GM12878 (cell line): ENCODE measurements around the gene PRX. TPM values are rescaled to one million over a fixed set of nuclear protein-coding genes. Genes with fewer than 3 reads are reported as not detected.

Source experiments
- ATAC-seq: fragments of 200-7000 bp; cut with Tn5 transposase; 3 replicates; pipeline ENCODE4 v1.9.1; 2020; ENCODE audit warnings: mild to moderate bottlenecking, moderate library complexity
- BruUV-seq: library from RNA; stranded (reverse); fragments of 400-500 nt; replicated peaks from 2 replicates; lab custom pipeline; 2021; lab: Mats Ljungman, UMichigan
- CTCF ChIA-PET: fragments of 300-600 bp; sonication (Branson Sonifier 250); formaldehyde crosslinking; extraction: SDS; loops from one replicate; lab custom pipeline; 2021; ENCODE audit warnings: inconsistent platforms; lab: Yijun Ruan, JAX
- POLR2A ChIA-PET: fragments of 350-600 bp; formaldehyde crosslinking; extraction: SDS; loops from one replicate; lab custom pipeline; 2021; ENCODE audit warnings: inconsistent platforms; lab: Charles Lee
- RAD21 ChIA-PET: fragments of 300-600 bp; sonication (Branson Sonifier 250); formaldehyde crosslinking; loops from one replicate; lab custom pipeline; 2023; ENCODE audit warnings: antibody characterized with exemption; ENCODE audit not compliant: unreplicated experiment; lab: Charles Lee
- SMC1A ChIA-PET: fragments of 300-600 bp; sonication (Branson Sonifier 250); formaldehyde crosslinking; loops from one replicate; lab custom pipeline; 2023; ENCODE audit not compliant: unreplicated experiment, uncharacterized antibody; lab: Charles Lee
- DNase-seq: peaks from one replicate; pipeline ENCODE4 v3.0.0-alpha.2; 2011; ENCODE audit warnings: low read depth, low spot score
- FAIRE-seq: peaks from 3 replicates; lab custom pipeline; 2011; peaks lifted over from hg19 to GRCh38; lab: Jason Lieb, UNC
- H2AFZ ChIP-seq: 2 replicates; pipeline ENCODE4 v1.6.0; 2011; ENCODE audit warnings: low read depth, low read length, control low read depth; ENCODE audit not compliant: control insufficient read depth
- H3K27ac ChIP-seq: 2 replicates; pipeline ENCODE4 v1.5.1; 2011; ENCODE audit warnings: control low read depth; ENCODE audit not compliant: control insufficient read depth, insufficient read depth
- H3K27me3 ChIP-seq, 2 experiments: replicated peaks in 1 of 2; 2 replicates each; pipeline versions ENCODE4 v1.6.0 to v1.6.1; 2011; ENCODE audit warnings: low read length in 1 of 2; ENCODE audit not compliant: control insufficient read depth in 2 of 2, insufficient read depth in 2 of 2
- H3K36me3 ChIP-seq, 2 experiments: 2 replicates each; pipeline ENCODE4 v1.5.1; 2011; ENCODE audit warnings: low read length in 1 of 2; ENCODE audit not compliant: control insufficient read depth in 2 of 2, insufficient read depth in 2 of 2
- H3K4me1 ChIP-seq: 2 replicates; pipeline ENCODE4 v1.6.1; 2011; ENCODE audit warnings: mild to moderate bottlenecking, low read length, moderate library complexity, mixed read lengths; ENCODE audit not compliant: control insufficient read depth, insufficient read depth
- H3K4me2 ChIP-seq: 2 replicates; pipeline ENCODE4 v1.6.0; 2011; ENCODE audit warnings: control low read depth; ENCODE audit not compliant: control insufficient read depth, insufficient read depth
- H3K4me3 ChIP-seq: fragments of 200-600 bp; sonication (generic); 2 replicates; pipeline ENCODE4 v1.5.1; 2016
- H3K79me2 ChIP-seq: 2 replicates; pipeline ENCODE4 v1.6.0; 2011; ENCODE audit warnings: low read length; ENCODE audit not compliant: control insufficient read depth, insufficient read depth
- H3K9ac ChIP-seq: 2 replicates; pipeline ENCODE4 v1.8.0; 2011; ENCODE audit warnings: low read length, control low read depth, mixed read lengths; ENCODE audit not compliant: control insufficient read depth, insufficient read depth
- H3K9me3 ChIP-seq: replicated peaks from 3 replicates; pipeline ENCODE4 v1.5.1; 2011; ENCODE audit warnings: mild to moderate bottlenecking, low read length; ENCODE audit not compliant: control insufficient read depth, insufficient read depth
- H4K20me1 ChIP-seq: 2 replicates; pipeline ENCODE4 v1.6.0; 2011; ENCODE audit not compliant: control insufficient read depth, insufficient read depth
- CBX3 ChIP-seq: fragments of 200-600 bp; sonication (generic); IDR thresholded peaks from 2 replicates; pipeline ENCODE4 v1.6.1; 2016; ENCODE audit warnings: low read depth, borderline replicate concordance
- ETV6 ChIP-seq, 2 experiments: fragments of 450-650 bp in 1 of 2; IDR thresholded peaks in 1 of 2; conservative IDR thresholded peaks in 1 of 2; 2 replicates each; pipeline ENCODE4 v1.6.1; 2014; ENCODE audit warnings: antibody characterized with exemption in 1 of 2, borderline replicate concordance in 1 of 2, low read depth in 1 of 2, mild to moderate bottlenecking in 1 of 2, moderate library complexity in 1 of 2
- EZH2 ChIP-seq: IDR thresholded peaks from 2 replicates; pipeline ENCODE4 v1.6.1; 2012; ENCODE audit warnings: low read depth, mild to moderate bottlenecking, control low read depth, inconsistent platforms, low read length, borderline replicate concordance; ENCODE audit not compliant: control insufficient read depth
- HCFC1 ChIP-seq: fragments of 150-350 bp; IDR thresholded peaks from 2 replicates; pipeline ENCODE4 v1.6.1; 2014; ENCODE audit warnings: low read length
- JUNB ChIP-seq: IDR thresholded peaks from 2 replicates; pipeline ENCODE4 v1.6.1; 2016; ENCODE audit warnings: antibody characterized with exemption, mild to moderate bottlenecking
- KAT2A ChIP-seq: conservative IDR thresholded peaks from 2 replicates; pipeline ENCODE4 v1.6.1; 2011; ENCODE audit warnings: low read depth, low read length; ENCODE audit not compliant: control insufficient read depth
- MYC ChIP-seq: IDR thresholded peaks from 2 replicates; pipeline ENCODE4 v1.6.1; 2011; ENCODE audit warnings: mild to moderate bottlenecking, low read length, moderate library complexity, inconsistent platforms; ENCODE audit not compliant: insufficient read depth, insufficient replicate concordance, insufficient read length, severe bottlenecking
- POLR2AphosphoS2 ChIP-seq: IDR thresholded peaks from 2 replicates; pipeline ENCODE4 v1.6.1; 2011; ENCODE audit warnings: low read depth, mild to moderate bottlenecking, low read length, improper control_type of control experiment, moderate library complexity
- RAD51 ChIP-seq: fragments of 450-650 bp; IDR thresholded peaks from 2 replicates; pipeline ENCODE4 v1.6.1; 2016; ENCODE audit warnings: moderate library complexity, mild to moderate bottlenecking, inconsistent platforms
- SMC3 ChIP-seq: IDR thresholded peaks from 2 replicates; pipeline ENCODE4 v1.6.1; 2011; ENCODE audit warnings: low read length, improper control_type of control experiment, borderline replicate concordance
- ZBTB40 ChIP-seq: fragments of 450-650 bp; IDR thresholded peaks from 2 replicates; pipeline ENCODE4 v1.6.1; 2016; ENCODE audit warnings: mild to moderate bottlenecking, moderate library complexity, borderline replicate concordance
- WGBS: methylation state at CpG from one replicate; pipeline ENCODE4 v1.1.6; 2016; ENCODE audit warnings: low lambda C conversion rate; ENCODE audit not compliant: insufficient replicate concordance, insufficient coverage; ENCODE audit errors: missing lambda C conversion rate; 5-methylcytosine and 5-hydroxymethylcytosine counted together
- in situ Hi-C: fragments of 300-500 bp; cut with MboI; formaldehyde crosslinking; loops from 9 replicates; pipeline ENCODE4 v1.14.3; 2018; ENCODE audit warnings: mixed read lengths
- intact Hi-C: fragments of 100-400 bp; cut with micrococcal nuclease; formaldehyde crosslinking; loops from one replicate; pipeline ENCODE4 v1.14.2; 2022; ENCODE audit not compliant: unreplicated experiment
- polyA plus RNA-seq, 11 experiments: library from polyadenylated mRNA; depleted of rRNA in 4 of 11; unstranded in 6 of 11; stranded (reverse) in 5 of 11; fragments of >200 nt; fragmentation: Nextera tagmentation in 4 of 11; fragmentation: Illumina TruSeq in 1 of 11; extraction: Ambion mirVana in 4 of 11; extraction: Trizol in 1 of 11; gene quantifications; 1 replicate in 1 of 11; 2 replicates in 10 of 11; pipeline versions ENCODE4 v1.2.1 to v1.2.3, GENCODE V29; 2011 to 2016; ENCODE audit warnings: inconsistent platforms in 2 of 11, missing spikeins in 2 of 11, low read depth in 1 of 11
- total RNA-seq, 4 experiments: library from RNA; depleted of rRNA in 3 of 4; stranded (reverse); fragments of >200 nt in 3 of 4; fragmentation: Illumina TruSeq in 1 of 4; extraction: Trizol in 1 of 4; gene quantifications; 2 replicates each; pipeline versions ENCODE4 v1.2.1 to v1.2.3, GENCODE V29; 2013 to 2021

Gene PRX
- total and polyA plus RNA-seq, 10 of the 15 experiments (the other 5 are each of a cell fraction or from before 2014, with no cell fraction given) = 0.02 to 1.4 (median 0.54) TPM; not detected in 1

GRCh38 chr19:40452016-40452415 lies 38.8 kb upstream of the PRX start:
- CTCF ChIA-PET = interaction anchor here (5.2 kb wide), 1 partner anchor 13 kb away, joined by 33 read pairs; the partner anchor contains the start of gene BLVRB
- BruUV-seq = no TSS peak
- Histone ChIP-seq H3K9me3 (no peaks in the 10 kb centered on the region), H4K20me1 (no peaks in the 10 kb centered on the region), H3K79me2 (no peaks in the 10 kb centered on the region), H3K4me1 (no peaks in the 10 kb centered on the region), H3K27me3 (no peaks in the 10 kb centered on the region), H3K4me3 (no peak overlapping the region), H2AFZ (no peak overlapping the region), H3K4me2 (no peak overlapping the region), H3K36me3 (no peaks in the 10 kb centered on the region), H3K27ac (no peak overlapping the region), H3K9ac (no peak overlapping the region)
- ATAC-seq (no peak), FAIRE-seq (no peak), DNase-seq (no peak)
- intact Hi-C loops (no loop called here), in situ Hi-C loops (no loop called here)
- no peak for TF ChIP-seq MYC
- no peak for TF ChIP-seq HCFC1
- TF ChIP-seq RAD51 = no peak
- TF ChIP-seq EZH2 = no peak
- no peak for TF ChIP-seq JUNB
- no peak for TF ChIP-seq CBX3
- TF ChIP-seq POLR2AphosphoS2 = no peak
- SMC1A ChIA-PET = interaction anchor here (0.7 kb wide), 1 partner anchor 147 kb away, joined by 3 read pairs; no protein-coding TSS in a partner anchor
- POLR2A ChIA-PET = no interaction called here
- RAD21 ChIA-PET = no interaction called here
- WGBS = 71% methylated on average over 5 of the region's 5 CpGs

DNA sequence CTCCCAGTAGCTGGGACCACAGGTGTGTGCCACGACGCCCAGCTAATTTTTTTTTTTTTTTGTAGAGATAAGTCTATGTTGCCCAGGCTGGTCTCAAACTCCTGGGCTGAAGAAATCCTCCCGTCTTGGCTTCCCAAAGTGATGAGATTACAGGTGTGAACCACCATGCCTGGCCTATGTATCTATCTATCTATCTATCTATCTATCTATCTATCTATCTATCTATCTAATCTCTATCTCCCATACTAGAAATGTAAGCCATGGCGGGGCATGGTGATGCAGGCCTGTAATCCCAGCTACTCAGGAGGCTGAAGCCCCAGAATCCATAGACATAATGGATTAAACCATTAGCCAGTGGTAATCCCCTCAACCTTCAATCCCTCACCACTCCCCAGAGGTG lies 37.5 kb upstream of the PRX start:
- no peak for ATAC-seq
- ChIA-PET RAD21 (no interaction called here), POLR2A (interaction anchor here (0.6 kb wide), 1 partner anchor 62 kb away, joined by 3 read pairs; no protein-coding TSS in a partner anchor), CTCF (no interaction called here)
- no peaks in the 10 kb centered on the region for H3K79me2 ChIP-seq
- H3K36me3 ChIP-seq = no peaks in the 10 kb centered on the region
- H3K4me1 ChIP-seq = no peaks in the 10 kb centered on the region
- WGBS = 69% methylated on average over 2 of the region's 4 CpGs
- H2AFZ ChIP-seq = no peak overlapping the region
- H4K20me1 ChIP-seq = no peaks in the 10 kb centered on the region
- TF ChIP-seq ZBTB40 (no peak), KAT2A (no peak), ETV6 (conservative IDR thresholded peaks at IDR 0.05 in 1 of 2, IDR thresholded peaks at IDR 0.05 in 1 of 2; ENCODE audit: borderline replicate concordance in 1 of 2, low read depth in 1 of 2) (no peak), SMC3 (no peak)
- TF ChIP-seq, all 136 proteins: peak for 0
- DNase-seq = no peak
- FAIRE-seq = no peak
- no peak overlapping the region for H3K27ac ChIP-seq
- BruUV-seq = no TSS peak
- no peak overlapping the region for H3K4me2 ChIP-seq
- SMC1A ChIA-PET = interaction anchor here (0.8 kb wide), 1 partner anchor 14 kb away, joined by 3 read pairs; no protein-coding TSS in a partner anchor
- no peak overlapping the region for H3K4me3 ChIP-seq
- H3K9me3 ChIP-seq = no peaks in the 10 kb centered on the region
- intact Hi-C loops = no loop called here
- no peak overlapping the region for H3K9ac ChIP-seq
- no peaks in the 10 kb centered on the region for H3K27me3 ChIP-seq
- in situ Hi-C loops = no loop called here
